CD4-positive, CD25-positive, alpha-beta regulatory T cell (primary cell): ENCODE results near the gene ENTPD7. TPM values are rescaled to one million over a fixed set of nuclear protein-coding genes. Genes with fewer than 3 reads are reported as not detected.

ENCODE experiments used
- ATAC-seq, 2 donors: fragments of 150-1000 bp; cut with Tn5 transposase; one replicate each; pipeline ENCODE4 v1.10.0; 2021; ENCODE audit warnings: low read depth in 2 of 2, moderate number of reproducible peaks in 2 of 2, moderate library complexity in 1 of 2
- DNase-seq, 3 donors: peaks; one replicate each; pipeline versions ENCODE4 v3.0.0 to v3.0.0-alpha.2; 2012 to 2022; ENCODE audit warnings: mixed read lengths in 1 of 3
- H3K27ac ChIP-seq: one replicate; pipeline ENCODE4 v1.7.0; 2013; ENCODE audit warnings: mild to moderate bottlenecking, low read length; ENCODE audit not compliant: insufficient read depth, poor library complexity, severe bottlenecking
- H3K27me3 ChIP-seq: one replicate; pipeline ENCODE4 v1.7.0; 2013; ENCODE audit warnings: low read length; ENCODE audit not compliant: control insufficient read depth, insufficient read depth
- H3K36me3 ChIP-seq: one replicate; pipeline ENCODE4 v1.7.0; 2013; ENCODE audit warnings: mild to moderate bottlenecking, low read length, moderate library complexity; ENCODE audit not compliant: control insufficient read depth, insufficient read depth
- H3K4me1 ChIP-seq: 2 replicates; pipeline ENCODE4 v1.7.0; 2013; ENCODE audit warnings: mild to moderate bottlenecking, low read length; ENCODE audit not compliant: insufficient read depth, control insufficient read depth, poor library complexity, severe bottlenecking
- H3K4me3 ChIP-seq: one replicate; pipeline ENCODE4 v1.7.0; 2013; ENCODE audit warnings: low read depth, mild to moderate bottlenecking, low read length, moderate library complexity
- H3K9me3 ChIP-seq, 2 experiments: 1 replicate in 1 of 2; 2 replicates in 1 of 2; pipeline ENCODE4 v1.7.0; 2013; ENCODE audit warnings: low read length in 2 of 2, mild to moderate bottlenecking in 1 of 2, moderate library complexity in 1 of 2; ENCODE audit not compliant: control insufficient read depth in 2 of 2
- H3K27ac Mint-ChIP-seq, 3 donors: one replicate each; pipeline ENCODE4 v1.8.0; 2020 to 2022; ENCODE audit warnings: mild to moderate bottlenecking in 3 of 3, mixed read lengths in 3 of 3, moderate library complexity in 2 of 3
- H3K27me3 Mint-ChIP-seq: one replicate; pipeline ENCODE4 v1.8.0; 2022; ENCODE audit warnings: mild to moderate bottlenecking, mixed read lengths
- H3K36me3 Mint-ChIP-seq: one replicate; pipeline ENCODE4 v1.8.0; 2020; ENCODE audit warnings: mixed read lengths
- H3K4me1 Mint-ChIP-seq, 4 donors: one replicate each; pipeline ENCODE4 v1.8.0; 2020 to 2022; ENCODE audit warnings: mixed read lengths in 4 of 4, mild to moderate bottlenecking in 1 of 4
- H3K4me3 Mint-ChIP-seq, 4 donors: one replicate each; pipeline ENCODE4 v1.8.0; 2020 to 2022; ENCODE audit warnings: mild to moderate bottlenecking in 4 of 4, mixed read lengths in 4 of 4, moderate library complexity in 3 of 4
- H3K9me3 Mint-ChIP-seq, 7 donors: one replicate each; pipeline ENCODE4 v1.8.0; 2020 to 2022; ENCODE audit warnings: mixed read lengths in 7 of 7, mild to moderate bottlenecking in 3 of 7, moderate library complexity in 2 of 7
- polyA plus RNA-seq, 4 donors: library from polyadenylated mRNA; unstranded; fragments of 300-500 nt; fragmentation: Illumina TruSeq; gene quantifications; one replicate each; pipeline ENCODE4 v1.2.3, GENCODE V29; 2021
- total RNA-seq: library from RNA; stranded (reverse); gene quantifications from one replicate; pipeline ENCODE4 v1.2.3, GENCODE V29; 2022

The ENTPD7 gene
- total and polyA plus RNA-seq, 5 donors from 2014 or later, result 0.94 to 3.2 (median 1.4) TPM

- DNase-seq, result no peak
- no peak overlapping the region for H3K27ac Mint-ChIP-seq
- H3K36me3 Mint-ChIP-seq, result peaks cover 13% of the 10 kb centered on the region
- H3K36me3 ChIP-seq, result peaks cover 3% of the 10 kb centered on the region
- H3K27ac ChIP-seq, result no peak overlapping the region
- H3K4me1 Mint-ChIP-seq, result peaks cover 5 to 23% (median 13%) of the 10 kb centered on the region in 4 donors
- H3K27me3 Mint-ChIP-seq, result no peaks in the 10 kb centered on the region
- H3K9me3 Mint-ChIP-seq, result no peaks in the 10 kb centered on the region
- no peak overlapping the region for H3K4me3 ChIP-seq
- no peak for ATAC-seq
- peak overlapping the region in 1 of 4 donors; percentile 7 for H3K4me3 Mint-ChIP-seq
- H3K9me3 ChIP-seq, result no peaks in the 10 kb centered on the region
- H3K4me1 ChIP-seq, result no peaks in the 10 kb centered on the region
- no peaks in the 10 kb centered on the region for H3K27me3 ChIP-seq
These were observed 6.0 kb downstream of the ENTPD7 start for GRCh38 chr10:99665304-99665703.

- H3K9me3 Mint-ChIP-seq, result no peaks in the 10 kb centered on the region
- H3K27me3 Mint-ChIP-seq, result no peaks in the 10 kb centered on the region
- DNase-seq, result no peak
- H3K36me3 ChIP-seq, result peaks cover 5% of the 10 kb centered on the region
- H3K4me1 Mint-ChIP-seq, result peaks cover 0 to 13% (median 4%) of the 10 kb centered on the region in 4 donors
- no peak overlapping the region for H3K4me3 Mint-ChIP-seq
- no peak overlapping the region for H3K27ac ChIP-seq
- H3K9me3 ChIP-seq, result no peaks in the 10 kb centered on the region
- H3K36me3 Mint-ChIP-seq, result peaks cover 13% of the 10 kb centered on the region
- peak overlapping the region in 1 of 3 donors; percentile 86 for H3K27ac Mint-ChIP-seq
- H3K4me1 ChIP-seq, result no peaks in the 10 kb centered on the region
- no peak for ATAC-seq
- no peaks in the 10 kb centered on the region for H3K27me3 ChIP-seq
- H3K4me3 ChIP-seq, result no peak overlapping the region
These were observed 7.9 kb downstream of the ENTPD7 start for GRCh38 chr10:99667108-99667751.

GRCh38 chr10:99671386-99671785 lies 12.1 kb downstream of the ENTPD7 start:
- H3K9me3 Mint-ChIP-seq, result no peaks in the 10 kb centered on the region
- no peaks in the 10 kb centered on the region for H3K27me3 ChIP-seq
- H3K36me3 Mint-ChIP-seq, result peaks cover 12% of the 10 kb centered on the region
- peaks cover 0 to 4% (median under 1%) of the 10 kb centered on the region in 4 donors for H3K4me1 Mint-ChIP-seq
- H3K27me3 Mint-ChIP-seq, result no peaks in the 10 kb centered on the region
- H3K27ac ChIP-seq, result no peak overlapping the region
- H3K4me1 ChIP-seq, result no peaks in the 10 kb centered on the region
- H3K9me3 ChIP-seq, result no peaks in the 10 kb centered on the region
- ATAC-seq (no peak), DNase-seq (no peak)
- H3K27ac Mint-ChIP-seq, result no peak overlapping the region
- H3K36me3 ChIP-seq, result peaks cover 2% of the 10 kb centered on the region
- H3K4me3 Mint-ChIP-seq, result no peak overlapping the region
- no peak overlapping the region for H3K4me3 ChIP-seq

DNA sequence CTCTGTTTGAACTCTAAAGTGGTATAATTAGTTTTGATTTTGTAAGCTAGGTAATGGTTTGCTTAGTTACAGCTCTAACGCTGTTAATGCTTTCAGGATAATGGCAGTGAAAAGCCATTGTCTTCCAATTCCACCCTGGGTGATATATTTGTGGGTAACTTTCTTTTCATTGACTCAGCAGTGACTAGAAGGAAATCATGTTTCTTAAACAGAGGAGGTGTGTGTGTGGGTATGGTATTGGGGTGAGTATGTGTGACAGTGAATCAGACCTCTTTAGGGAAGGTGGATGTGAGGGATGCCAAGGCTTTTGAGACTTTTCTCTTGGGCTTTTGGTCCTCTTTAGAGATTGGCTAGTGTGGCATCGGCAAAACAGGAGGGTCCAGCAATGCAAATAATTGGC lies 13.6 kb downstream of the ENTPD7 start:
- Mint-ChIP-seq H3K27me3 (no peaks in the 10 kb centered on the region), H3K9me3 (no peaks in the 10 kb centered on the region), H3K27ac (no peak overlapping the region), H3K4me3 (no peak overlapping the region), H3K4me1 (peaks cover 0 to 6% (median 0%) of the 10 kb centered on the region in 4 donors), H3K36me3 (peaks cover 11% of the 10 kb centered on the region)
- ATAC-seq (no peak), DNase-seq (no peak)
- Histone ChIP-seq H3K9me3 (no peaks in the 10 kb centered on the region), H3K4me1 (no peaks in the 10 kb centered on the region), H3K27ac (no peak overlapping the region), H3K36me3 (peaks cover 2% of the 10 kb centered on the region), H3K27me3 (no peaks in the 10 kb centered on the region), H3K4me3 (no peak overlapping the region)

- H3K4me1 Mint-ChIP-seq, result peaks cover 0 to 6% (median 0%) of the 10 kb centered on the region in 4 donors
- no peak overlapping the region for H3K4me3 Mint-ChIP-seq
- peaks cover 2% of the 10 kb centered on the region for H3K36me3 ChIP-seq
- H3K4me1 ChIP-seq, result no peaks in the 10 kb centered on the region
- no peaks in the 10 kb centered on the region for H3K9me3 ChIP-seq
- H3K27me3 ChIP-seq, result no peaks in the 10 kb centered on the region
- H3K36me3 Mint-ChIP-seq, result peaks cover 11% of the 10 kb centered on the region
- no peak for DNase-seq
- no peaks in the 10 kb centered on the region for H3K27me3 Mint-ChIP-seq
- no peak overlapping the region for H3K27ac Mint-ChIP-seq
- H3K4me3 ChIP-seq, result no peak overlapping the region
- ATAC-seq, result no peak
- no peaks in the 10 kb centered on the region for H3K9me3 Mint-ChIP-seq
- H3K27ac ChIP-seq, result no peak overlapping the region
These were observed 14.2 kb downstream of the ENTPD7 start for GRCh38 chr10:99673492-99673891.

- H3K27me3 Mint-ChIP-seq, result no peaks in the 10 kb centered on the region
- no peak for ATAC-seq
- no peak overlapping the region for H3K4me3 Mint-ChIP-seq
- no peak overlapping the region for H3K27ac Mint-ChIP-seq
- H3K9me3 ChIP-seq, result no peaks in the 10 kb centered on the region
- no peak for DNase-seq
- no peaks in the 10 kb centered on the region for H3K27me3 ChIP-seq
- H3K9me3 Mint-ChIP-seq, result no peaks in the 10 kb centered on the region
- peaks cover 5% of the 10 kb centered on the region for H3K36me3 ChIP-seq
- H3K27ac ChIP-seq, result no peak overlapping the region
- H3K4me1 Mint-ChIP-seq, result peaks cover 0 to 6% (median 0%) of the 10 kb centered on the region in 4 donors
- peaks cover 14% of the 10 kb centered on the region for H3K36me3 Mint-ChIP-seq
- no peaks in the 10 kb centered on the region for H3K4me1 ChIP-seq
- H3K4me3 ChIP-seq, result no peak overlapping the region
These were observed 15.5 kb downstream of the ENTPD7 start for GRCh38 chr10:99674762-99675161.

- H3K27ac Mint-ChIP-seq, result no peak overlapping the region
- H3K27me3 Mint-ChIP-seq, result no peaks in the 10 kb centered on the region
- peaks cover 18% of the 10 kb centered on the region for H3K36me3 Mint-ChIP-seq
These were observed 17.1 kb downstream of the ENTPD7 start for GRCh38 chr10:99676426-99676825.

DNA sequence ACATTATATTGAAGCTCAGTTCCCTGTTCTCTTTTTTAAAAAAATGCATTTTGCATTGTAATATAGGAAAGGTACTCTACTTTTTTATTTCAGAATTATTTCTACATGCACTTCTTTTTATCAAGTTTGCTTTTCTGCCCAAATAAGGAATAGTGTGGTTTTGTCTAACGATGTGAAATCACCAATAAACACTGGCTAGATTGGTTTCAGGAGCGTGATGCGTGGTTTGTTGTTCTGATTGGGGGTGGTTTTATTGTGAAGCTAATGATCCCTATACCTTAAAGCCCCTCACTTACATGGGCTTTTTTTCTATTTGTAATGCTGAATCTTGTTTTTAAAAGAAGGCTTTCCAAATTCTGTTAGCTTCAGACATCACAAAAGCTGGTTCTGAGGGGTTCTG lies 17.6 kb downstream of the ENTPD7 start:
- no peaks in the 10 kb centered on the region for H3K9me3 Mint-ChIP-seq
- no peak overlapping the region for H3K4me3 Mint-ChIP-seq
- Histone ChIP-seq H3K9me3 (no peaks in the 10 kb centered on the region), H3K27me3 (no peaks in the 10 kb centered on the region), H3K4me3 (no peak overlapping the region), H3K27ac (no peak overlapping the region), H3K36me3 (peaks cover 7% of the 10 kb centered on the region), H3K4me1 (peaks cover 1% of the 10 kb centered on the region)
- DNase-seq (no peak), ATAC-seq (no peak)
- peaks cover 18% of the 10 kb centered on the region for H3K36me3 Mint-ChIP-seq
- H3K27me3 Mint-ChIP-seq, result no peaks in the 10 kb centered on the region
- H3K27ac Mint-ChIP-seq, result no peak overlapping the region
- H3K4me1 Mint-ChIP-seq, result peaks cover 0 to 6% (median 0%) of the 10 kb centered on the region in 4 donors

More at GRCh38 chr10:99676426-99676825, 17.1 kb downstream of the ENTPD7 start:
- no peak for DNase-seq
- no peaks in the 10 kb centered on the region for H3K27me3 ChIP-seq
- Mint-ChIP-seq H3K4me1 (peaks cover 0 to 6% (median 0%) of the 10 kb centered on the region in 4 donors), H3K9me3 (no peaks in the 10 kb centered on the region), H3K4me3 (no peak overlapping the region)
- H3K9me3 ChIP-seq, result no peaks in the 10 kb centered on the region
- H3K4me3 ChIP-seq, result no peak overlapping the region
- H3K4me1 ChIP-seq, result no peaks in the 10 kb centered on the region
- H3K36me3 ChIP-seq, result peaks cover 7% of the 10 kb centered on the region
- H3K27ac ChIP-seq, result no peak overlapping the region
- ATAC-seq, result no peak
